Right lobe of liver (tissue), 4 donors: Measurements from ENCODE around the gene NR1D2.

Experiments
- POLR2A ChIP-seq: fragments of 450-650 bp; IDR thresholded peaks from one replicate; pipeline ENCODE4 v1.6.1; 2017; ENCODE audit warnings: antibody characterized with exemption, mild to moderate bottlenecking
- TF ChIP-seq, protein P1 (sequence below), 4 donors: fragments of 200-600 bp in 3 of 4; fragments of 450-650 bp in 1 of 4; IDR thresholded peaks; one replicate each; pipeline versions ENCODE4 v1.5.1 to v1.8.0; 2016 to 2022; ENCODE audit warnings: antibody characterized with exemption in 4 of 4, mild to moderate bottlenecking in 2 of 4
- donor health status: DM: no; HTN: no; CAD: no.
- donor health status: DM: no; HTN: no; CAD: no.
- donor health status: DM: no; HTN: yes; CAD: no.

GRCh38 chr3:23934253-23934652, 10.8 kb upstream of the NR1D2 start:
- no peak for TF ChIP-seq POLR2A
- TF ChIP-seq, protein P1, sequence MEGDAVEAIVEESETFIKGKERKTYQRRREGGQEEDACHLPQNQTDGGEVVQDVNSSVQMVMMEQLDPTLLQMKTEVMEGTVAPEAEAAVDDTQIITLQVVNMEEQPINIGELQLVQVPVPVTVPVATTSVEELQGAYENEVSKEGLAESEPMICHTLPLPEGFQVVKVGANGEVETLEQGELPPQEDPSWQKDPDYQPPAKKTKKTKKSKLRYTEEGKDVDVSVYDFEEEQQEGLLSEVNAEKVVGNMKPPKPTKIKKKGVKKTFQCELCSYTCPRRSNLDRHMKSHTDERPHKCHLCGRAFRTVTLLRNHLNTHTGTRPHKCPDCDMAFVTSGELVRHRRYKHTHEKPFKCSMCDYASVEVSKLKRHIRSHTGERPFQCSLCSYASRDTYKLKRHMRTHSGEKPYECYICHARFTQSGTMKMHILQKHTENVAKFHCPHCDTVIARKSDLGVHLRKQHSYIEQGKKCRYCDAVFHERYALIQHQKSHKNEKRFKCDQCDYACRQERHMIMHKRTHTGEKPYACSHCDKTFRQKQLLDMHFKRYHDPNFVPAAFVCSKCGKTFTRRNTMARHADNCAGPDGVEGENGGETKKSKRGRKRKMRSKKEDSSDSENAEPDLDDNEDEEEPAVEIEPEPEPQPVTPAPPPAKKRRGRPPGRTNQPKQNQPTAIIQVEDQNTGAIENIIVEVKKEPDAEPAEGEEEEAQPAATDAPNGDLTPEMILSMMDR (IDR thresholded peaks at IDR 0.05): no peak
